Stomach (tissue), 4 donors: ENCODE data around the gene PTPN3.

Source experiments
- EP300 ChIP-seq: sonication (generic); formaldehyde crosslinking; IDR thresholded peaks from one replicate; pipeline ENCODE4 v1.6.1; 2017; ENCODE audit warnings: antibody characterized with exemption
- POLR2AphosphoS5 ChIP-seq, 3 donors: sonication (generic); formaldehyde crosslinking; IDR thresholded peaks; one replicate each; pipeline ENCODE4 v1.6.1; 2016; ENCODE audit warnings: antibody characterized with exemption in 3 of 3

DNA sequence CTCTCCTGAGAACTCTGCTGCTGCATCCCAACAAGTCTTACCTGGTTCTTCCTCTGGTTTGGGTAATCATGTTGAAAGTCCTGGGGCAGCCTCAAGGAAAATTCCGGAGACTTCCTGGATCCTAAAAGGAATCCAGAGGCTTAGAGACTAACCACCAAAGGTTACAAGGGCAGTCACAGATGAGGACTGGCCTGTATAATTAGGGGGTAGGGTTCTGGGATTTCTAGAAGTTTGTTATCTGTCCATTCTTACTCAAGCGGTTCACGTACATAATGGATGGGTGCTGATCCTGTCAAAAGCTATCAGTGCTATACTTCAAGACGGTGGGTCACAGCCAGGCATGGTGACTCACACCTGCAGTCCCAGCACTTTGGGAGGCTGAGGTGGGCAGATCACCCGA, 125.9 kb downstream of the PTPN3 start:
- TF ChIP-seq EP300 (no peak), POLR2AphosphoS5 (IDR thresholded peaks at IDR 0.05) (no peak)
